Germinal center (tissue), 1 donor: Measurements from ENCODE around the gene CPT1A.

ENCODE experiments used
- DNase-seq: peaks from one replicate; pipeline ENCODE4 v3.0.0; 2012; ENCODE audit warnings: mixed read lengths, low spot score

CPT1A gene

DNA sequence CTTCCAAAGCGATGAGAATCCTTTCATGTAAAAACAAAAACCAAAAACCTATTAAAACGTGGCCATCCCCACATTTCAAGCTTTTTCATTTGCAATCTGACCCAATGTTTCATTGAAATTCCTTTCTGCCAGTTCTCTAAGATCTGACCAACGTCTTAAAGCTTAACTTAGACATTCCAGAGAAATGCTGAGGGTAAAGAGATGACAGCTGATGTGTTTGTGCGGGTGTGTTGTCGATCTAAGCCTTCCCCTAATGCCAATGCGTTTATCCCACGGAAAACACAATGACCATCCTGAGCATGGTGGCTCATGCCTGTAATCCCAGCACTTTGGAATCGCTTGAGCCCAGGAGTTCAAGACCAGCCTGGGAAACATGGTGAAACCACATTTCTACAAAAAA is 84.0 kb downstream of the CPT1A start:
- no peak for DNase-seq

DNA sequence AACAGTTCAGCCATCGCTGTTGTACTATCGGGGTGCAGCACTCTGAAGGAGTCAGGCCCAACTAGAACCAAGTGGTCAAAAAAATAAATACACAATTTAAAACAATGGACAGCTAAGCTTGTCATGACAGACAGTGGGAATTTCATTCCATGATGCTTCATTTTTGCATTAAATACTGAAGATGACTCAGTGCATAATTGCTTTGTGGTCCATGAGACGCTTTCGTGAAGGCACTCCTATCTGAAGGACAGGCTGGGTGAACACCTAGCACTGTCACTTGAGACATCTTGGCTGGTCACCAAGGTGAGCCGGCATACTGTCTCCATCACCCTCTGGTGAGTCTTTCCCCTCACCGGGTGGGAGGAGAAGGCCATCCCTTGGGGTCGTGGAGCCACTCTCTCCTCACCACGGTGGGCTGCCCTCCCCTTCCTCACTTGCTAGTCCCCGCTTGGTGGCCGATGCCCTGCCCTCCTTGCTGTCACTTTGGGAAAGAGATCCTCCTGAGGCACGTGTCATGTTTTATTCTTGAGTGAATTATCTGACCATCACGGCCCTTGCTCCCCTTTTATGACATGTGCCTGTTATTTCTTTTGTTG is 85.4 kb downstream of the CPT1A start:
- no peak for DNase-seq

DNA sequence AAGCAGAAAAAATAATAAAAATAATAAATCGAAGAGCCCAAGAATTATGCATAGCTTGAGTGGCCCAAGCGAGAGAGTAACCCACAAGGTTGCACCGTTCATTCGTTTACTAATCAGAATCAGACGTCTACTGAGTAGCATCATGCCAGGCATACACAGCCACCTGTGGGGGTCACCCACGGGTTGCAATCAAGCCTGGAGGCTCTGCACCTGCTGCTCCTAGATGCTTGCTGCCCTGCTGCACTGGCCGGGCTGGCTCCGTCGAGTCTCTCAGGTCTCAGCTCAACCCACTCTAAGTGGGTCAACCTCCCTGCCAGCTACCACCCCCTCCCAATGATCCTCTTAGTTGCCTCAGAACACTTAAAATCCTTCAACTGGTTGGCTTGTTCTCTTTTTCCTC is 88.4 kb downstream of the CPT1A start:
- DNase-seq, result peak; percentile 8

DNA sequence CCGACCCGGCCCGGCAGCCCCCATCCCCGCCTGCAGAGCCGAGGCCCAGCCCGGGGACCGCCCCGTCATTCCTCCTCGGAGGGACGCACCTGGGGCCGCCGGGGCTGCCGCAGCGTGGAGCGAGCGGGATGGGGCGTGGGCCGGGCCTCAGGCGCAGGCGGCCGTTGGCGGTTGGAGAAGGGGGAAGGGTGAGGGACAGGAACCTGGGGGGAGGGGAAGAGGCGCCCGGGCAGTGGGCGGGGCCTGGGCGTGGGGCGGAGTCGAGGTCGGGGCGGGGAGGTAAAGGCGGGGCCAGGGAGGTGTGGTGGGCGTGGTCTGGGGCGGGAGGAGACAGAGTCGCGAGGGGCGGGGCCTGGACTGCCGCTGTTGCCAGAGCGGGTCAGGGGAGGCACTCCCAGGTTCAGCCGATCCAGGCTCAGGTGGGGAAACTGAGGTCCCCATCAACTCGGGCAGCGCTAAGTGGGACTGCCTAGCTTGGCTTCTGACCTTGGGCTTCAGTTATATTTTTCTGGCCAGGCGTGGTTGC is 90.3 kb downstream of the CPT1A start, which contains the start of gene TESMIN:
Gene TESMIN, minus strand, starts transcription at position 190 of the 526 bp plus-strand sequence. CDS start 860 bp downstream, outside the sequence.
- DNase-seq, result peak; percentile 98

DNA sequence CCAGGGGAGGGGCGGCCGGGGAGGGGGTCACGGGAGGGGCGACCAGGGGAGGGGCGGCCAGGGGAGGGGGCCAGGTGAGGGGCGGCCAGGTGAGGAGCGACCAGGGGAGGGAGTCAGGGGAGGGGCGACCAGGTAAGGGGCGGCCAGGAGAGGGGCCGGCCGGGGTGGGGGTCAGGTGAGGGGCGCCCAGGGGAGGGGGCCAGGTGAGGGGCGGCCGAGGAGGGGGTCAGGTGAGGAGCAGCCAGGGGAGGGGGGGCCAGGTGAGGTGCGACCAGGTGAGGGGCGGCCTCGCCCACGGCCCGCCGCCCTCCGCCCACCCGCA is 90.8 kb downstream of the CPT1A start:
- peak; percentile 7 for DNase-seq

DNA sequence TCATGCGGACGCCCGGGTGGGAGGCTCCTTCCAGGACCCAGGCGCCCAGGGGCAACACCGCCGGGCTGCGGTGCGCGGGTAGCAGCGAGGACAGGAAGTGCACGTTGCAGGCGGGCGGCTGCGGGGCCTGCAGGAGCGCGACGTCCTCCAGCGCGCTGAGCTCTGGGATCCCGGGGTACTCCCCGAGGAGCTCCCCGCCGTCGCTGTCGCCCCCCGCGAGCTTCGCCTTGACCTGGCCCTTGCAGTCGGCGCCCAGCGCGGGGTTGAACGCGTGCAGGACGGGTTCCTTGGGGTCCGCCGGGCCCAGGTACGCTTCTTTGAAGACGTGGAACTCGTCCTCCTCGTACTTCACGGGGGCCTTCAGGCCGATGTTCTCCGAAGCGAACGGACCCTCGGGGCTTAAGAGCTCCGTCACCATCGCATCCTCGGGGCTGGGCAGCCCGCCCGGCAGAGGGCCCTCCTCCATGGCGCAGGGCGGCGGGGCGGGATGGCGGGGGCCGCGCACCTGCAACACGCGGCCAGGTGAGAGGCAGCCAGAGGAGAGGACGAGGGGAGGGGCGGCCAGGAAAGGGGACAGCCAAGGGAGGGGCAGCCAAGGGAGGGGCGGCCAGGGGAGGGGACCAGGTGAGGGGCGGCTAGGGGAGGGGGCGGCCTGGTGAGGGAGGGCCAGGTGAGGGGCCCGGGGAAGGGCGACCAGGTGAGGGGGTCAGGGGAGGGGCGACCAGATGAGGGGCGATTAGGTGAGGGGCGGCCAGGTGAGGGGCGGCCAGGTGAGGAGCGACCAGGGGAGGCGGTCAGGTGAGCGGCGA is 91.3 kb downstream of the CPT1A start:
- peak; percentile 29 for DNase-seq

DNA sequence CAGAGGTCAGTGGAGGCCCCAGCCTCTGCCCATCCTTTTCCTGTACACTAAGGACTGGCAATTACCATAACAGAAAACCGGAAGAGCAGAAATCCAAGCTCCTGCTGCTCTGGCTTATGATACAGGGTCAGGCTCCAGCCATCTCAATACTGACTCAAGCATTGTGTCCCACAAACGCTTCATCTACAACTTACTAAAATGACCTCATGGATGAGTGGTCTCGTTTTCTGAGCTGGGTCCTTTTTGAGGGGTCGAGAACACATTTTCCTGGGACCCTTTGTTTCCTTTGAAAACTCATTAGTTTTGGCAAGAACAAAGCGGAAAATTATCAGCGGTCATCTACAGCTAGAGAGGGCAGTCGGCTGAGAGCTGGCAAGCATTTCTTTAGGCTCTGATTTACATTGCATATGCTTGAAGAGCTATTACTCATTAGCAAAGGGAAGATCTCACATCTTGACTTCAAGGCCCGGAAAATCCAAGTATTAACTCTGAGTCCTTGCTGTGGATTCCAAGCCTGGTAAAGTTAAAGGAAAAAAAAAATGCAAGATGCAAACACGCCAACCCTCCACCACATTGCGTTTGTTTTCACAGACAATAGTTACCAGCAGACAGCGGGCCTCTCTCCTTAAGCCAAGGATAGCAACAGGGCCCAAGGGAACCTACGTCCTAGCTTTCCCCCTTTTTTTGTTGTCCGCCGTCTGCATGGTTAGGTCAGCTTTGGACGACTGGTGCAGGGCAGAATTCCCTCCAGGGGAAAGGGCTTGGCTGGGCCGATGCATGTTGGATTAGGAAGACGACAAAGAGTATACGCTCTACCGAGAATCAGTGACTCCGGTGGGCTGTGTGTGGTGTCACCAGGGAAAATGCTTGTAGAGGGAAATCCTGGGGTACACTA is 92.2 kb downstream of the CPT1A start:
- no peak for DNase-seq

DNA sequence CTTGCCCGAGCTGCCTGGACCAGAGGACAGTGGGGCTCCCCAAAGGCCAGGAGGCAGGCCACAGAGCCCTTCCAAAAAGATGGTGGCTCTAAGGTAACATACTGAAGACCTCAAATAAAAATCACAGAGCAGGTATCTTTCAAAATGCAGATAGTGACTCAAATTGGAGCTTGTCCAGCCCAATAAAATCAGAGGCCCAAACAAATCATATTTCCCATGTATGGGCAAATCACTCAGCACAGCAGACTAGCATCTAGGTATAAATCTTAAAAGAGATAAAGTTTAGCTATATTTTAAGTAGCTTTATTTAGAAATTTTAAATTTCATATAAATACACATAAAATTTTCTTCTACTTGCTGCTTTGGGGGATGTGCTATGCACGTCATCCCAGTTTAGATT is 93.7 kb downstream of the CPT1A start:
- no peak for DNase-seq

DNA sequence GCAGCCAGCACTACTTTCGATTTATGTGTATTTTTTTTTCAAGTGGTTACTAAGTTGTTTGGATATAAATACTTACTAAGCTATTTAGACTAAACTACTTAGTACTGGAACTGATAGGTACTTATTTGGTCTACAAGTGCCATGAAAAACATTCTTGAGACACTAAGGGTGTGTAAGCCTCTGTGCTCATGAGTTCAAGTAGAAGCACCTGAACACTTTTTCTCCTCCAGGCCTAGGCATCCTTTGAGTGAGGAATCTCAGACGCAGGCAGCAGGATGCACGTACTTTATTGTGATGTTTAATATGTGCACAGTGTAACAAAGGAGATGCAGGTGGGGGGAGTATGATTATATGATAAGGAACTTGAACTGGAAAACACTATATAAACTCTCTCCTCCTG is 98.2 kb downstream of the CPT1A start:
- no peak for DNase-seq

DNA sequence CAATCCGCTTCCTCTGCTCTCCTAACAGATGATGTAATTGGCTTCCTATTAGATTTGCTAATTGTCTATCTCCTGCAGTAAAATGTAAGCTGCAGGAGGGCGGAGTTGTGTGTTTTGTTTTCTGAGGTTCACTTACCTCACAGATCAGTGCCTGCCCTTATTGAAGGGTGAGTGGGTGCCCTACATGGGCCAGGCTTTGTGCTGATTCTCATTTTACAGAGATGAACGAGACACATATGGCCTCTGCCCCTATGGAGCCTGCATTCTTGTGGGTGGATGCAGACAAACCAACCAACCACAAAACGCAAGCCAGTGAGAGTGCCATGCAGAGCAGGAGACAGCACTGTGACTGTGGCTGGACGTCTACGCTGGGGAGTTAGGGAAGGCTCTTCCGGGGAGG is 100.3 kb downstream of the CPT1A start:
- no peak for DNase-seq

DNA sequence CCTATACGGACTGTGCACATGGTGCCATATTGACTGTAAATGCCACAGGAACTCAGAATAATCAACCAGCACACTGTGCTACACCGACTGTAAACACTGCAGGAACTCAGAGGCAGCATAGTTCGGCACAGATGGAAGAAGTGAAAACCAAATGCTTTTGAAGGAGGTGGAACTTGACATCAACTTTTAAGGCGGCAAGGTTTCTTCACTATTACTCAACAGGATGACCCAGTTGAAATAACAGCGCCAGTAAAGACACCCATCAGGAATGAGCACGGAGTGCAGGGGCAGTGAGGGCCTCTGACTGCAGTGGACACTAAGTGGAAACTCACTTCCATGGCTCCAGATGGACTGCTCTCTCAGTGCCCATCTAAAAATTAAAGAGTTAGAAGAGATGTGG is 106.1 kb downstream of the CPT1A start:
- no peak for DNase-seq

DNA sequence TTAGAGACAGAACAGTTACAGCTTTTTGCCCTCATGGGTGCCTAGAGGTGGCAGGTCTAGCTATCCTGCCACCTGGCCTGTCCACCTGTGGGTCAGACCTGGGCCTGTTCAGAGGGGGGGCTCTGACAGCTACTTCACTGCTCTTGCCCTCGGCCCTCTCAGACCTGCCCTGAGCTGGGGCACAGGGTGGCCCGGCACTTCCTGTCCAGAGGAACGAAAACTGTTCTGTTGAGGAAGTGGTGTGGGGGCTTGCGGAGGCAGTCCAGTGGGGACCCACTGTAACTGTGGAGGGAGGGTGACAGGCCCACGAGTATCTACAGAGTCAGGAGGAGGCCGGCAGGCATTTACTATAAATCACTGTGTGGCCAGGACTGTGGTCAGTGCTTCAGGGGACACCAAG is 106.6 kb downstream of the CPT1A start:
- DNase-seq, result no peak

DNA sequence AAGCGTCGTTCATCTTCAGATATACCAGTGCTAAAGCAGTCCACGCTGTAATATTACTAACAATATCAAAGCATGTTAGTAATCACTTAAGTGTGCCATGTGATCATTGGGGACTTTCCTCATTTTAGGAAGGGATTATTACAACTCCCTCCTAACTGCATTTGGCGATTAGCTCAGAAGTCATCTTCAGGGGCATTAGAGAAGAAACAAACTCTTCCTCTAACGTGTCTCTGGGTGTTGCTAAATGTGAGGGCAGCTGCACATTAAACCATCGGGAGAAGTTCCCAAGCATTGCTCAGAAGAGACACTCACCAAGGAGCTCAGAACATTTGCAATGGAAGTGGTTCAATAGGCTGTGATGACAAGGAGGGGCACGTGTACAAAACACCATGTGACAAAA is 107.6 kb downstream of the CPT1A start:
- DNase-seq, result no peak

DNA sequence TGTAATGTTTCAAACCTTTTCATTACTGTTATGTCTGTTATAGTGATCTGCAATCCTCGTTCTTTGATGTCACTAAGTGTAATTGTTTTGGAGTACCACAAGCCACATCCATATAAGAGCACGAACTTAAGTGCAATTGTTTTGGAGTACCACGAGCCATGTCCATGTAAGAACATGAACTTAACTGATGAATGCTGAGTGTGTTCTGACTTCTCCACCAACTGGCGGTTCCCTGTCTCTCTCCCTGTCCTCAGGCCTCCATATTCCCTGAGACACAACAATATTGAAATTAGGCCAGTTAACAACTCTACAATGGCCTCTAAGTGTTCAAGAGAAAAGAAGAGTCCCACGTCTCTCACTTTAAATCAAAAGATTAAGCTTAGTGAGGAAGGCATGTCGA is 113.9 kb downstream of the CPT1A start:
- no peak for DNase-seq

DNA sequence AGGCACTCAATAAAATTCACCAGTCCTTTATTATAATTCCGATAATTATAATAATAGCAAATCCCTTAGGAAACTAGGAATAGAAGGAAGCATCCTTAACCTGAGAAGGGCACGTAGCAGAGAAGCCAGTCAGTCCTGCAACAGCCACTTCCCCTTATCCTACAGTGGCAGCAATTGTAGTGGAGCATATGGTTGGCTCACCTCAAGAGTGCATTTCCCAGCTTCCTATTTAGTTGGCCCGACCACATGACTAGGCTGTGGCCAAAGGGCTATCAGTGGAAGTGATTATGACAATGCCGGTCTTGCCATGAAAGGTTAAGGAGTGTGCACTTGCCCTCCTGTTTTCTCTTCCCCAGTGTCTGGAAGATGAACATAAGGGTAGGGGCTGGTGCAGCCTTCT is 117.4 kb downstream of the CPT1A start:
- no peak for DNase-seq

DNA sequence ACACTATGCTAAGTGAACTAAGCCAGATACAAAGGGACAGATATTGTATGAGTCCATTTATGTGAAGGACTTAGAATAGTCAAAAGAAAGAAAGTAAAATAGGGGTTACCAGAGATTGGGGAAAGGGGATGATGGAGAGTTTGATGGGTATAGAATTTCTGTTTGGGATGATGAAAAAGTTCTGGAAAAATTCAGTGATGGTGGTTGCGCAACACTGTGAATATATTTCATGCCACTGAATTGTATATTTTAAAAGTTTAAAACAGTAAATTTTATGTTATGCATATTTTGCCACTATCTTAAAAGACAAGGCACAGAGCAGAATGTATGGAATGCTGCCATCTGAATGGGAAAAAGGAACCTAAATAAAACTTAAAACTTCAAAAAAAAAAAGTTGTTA is 119.6 kb downstream of the CPT1A start:
- no peak for DNase-seq

DNA sequence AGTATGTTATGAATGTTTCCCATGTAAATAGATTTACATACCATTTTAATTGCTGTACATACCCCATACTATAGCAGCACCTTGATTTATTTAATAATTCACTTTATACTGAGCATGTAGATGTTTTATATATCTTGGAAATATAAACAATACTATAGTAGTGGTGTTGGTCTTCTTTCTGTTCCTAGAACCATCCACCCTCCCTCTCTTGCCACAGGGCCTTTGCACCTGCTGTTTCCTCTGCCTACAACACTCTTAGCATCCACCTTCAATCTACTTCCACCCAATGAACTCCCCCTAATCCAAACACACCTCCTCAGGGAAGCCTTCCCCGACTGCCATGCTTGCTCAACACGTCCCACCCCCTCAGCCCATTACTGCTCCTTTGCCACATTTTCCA is 120.6 kb downstream of the CPT1A start:
- no peak for DNase-seq

DNA sequence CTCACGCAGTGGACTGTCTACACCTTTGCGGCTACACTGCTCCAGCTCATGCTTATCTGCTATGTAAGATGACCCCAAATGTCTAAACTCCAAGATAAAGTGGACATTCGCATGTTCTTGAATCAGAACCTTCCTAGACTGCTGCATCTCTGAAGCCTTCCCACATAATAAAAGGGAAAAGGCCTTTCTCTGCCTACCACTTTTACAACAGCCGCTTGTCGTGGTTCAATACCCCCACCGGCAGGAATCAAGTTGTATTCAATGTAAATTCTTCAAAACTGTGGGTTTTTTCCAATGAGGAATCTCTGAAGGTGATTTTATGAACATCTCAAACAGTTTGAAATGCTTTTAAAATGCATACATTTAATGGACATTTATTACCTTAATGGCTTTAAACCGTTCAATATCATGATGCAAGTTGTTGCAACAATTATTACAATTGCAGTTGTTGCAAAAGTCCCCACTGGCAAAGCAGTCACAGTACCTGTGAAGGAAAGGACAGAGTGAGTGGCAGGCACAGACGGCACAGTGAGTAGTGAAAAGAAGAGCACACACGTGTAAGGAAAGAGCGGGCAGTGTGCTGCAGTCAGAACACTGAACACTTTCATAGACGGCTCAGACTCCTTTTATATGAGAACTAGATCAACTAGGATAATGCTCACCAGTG is 126.1 kb downstream of the CPT1A start:
- DNase-seq, result no peak

DNA sequence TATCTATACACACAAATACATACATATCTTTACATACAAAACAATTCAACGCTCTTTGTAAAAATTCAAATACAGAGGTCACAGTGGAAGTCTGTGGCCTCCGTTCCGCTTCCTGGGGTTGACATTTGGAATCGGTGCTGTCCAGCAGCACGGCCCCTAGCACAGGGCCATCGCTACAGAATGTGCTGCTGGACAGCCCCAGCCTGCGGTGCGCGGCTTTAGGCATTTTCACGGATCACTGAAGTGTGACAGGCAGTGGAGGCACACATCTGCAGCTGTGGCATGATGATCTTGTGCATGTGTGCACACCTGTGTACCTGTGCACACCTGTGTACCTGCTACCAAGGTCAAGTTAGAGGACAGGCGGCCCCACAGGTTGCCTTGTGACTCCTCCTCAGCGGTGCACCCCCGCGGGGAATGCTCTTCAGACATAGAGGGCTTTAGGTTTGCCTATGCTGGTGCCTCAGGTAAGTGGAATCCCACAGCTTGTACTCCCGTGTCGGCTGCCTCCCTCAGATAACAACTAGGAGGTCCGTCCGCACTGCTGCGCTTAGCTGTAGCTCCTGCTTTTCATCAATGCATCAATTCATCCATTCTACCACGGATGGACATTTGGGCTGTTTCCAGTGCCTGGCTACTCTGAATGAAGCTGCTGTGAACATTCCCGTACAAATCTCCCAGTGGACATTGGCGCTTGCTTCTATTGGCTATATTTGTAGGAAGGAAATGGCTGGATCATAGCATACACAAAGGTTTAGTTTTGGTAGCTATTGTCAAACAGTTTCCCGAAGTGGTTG is 127.5 kb downstream of the CPT1A start:
- DNase-seq, result no peak

DNA sequence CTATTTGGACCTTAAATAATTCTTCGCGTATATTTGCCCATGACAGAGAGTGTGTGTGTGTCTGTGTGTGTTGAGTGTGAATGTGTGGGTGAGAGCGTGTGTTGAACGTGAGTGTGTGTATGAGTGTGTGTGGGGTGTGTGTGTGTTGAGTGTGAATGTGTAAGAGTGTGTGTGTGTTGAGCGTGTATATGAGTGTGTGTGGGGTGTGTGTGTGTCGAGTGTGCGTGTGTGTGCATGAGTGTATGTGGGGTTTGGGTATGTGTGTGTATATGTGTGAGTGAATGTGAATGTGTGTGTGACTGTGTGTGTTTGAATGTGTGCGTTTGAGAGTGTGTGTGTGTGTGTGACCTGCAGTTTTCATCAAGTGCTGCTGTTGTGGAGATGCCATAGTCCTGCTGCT is 130.6 kb downstream of the CPT1A start:
- DNase-seq, result no peak

DNA sequence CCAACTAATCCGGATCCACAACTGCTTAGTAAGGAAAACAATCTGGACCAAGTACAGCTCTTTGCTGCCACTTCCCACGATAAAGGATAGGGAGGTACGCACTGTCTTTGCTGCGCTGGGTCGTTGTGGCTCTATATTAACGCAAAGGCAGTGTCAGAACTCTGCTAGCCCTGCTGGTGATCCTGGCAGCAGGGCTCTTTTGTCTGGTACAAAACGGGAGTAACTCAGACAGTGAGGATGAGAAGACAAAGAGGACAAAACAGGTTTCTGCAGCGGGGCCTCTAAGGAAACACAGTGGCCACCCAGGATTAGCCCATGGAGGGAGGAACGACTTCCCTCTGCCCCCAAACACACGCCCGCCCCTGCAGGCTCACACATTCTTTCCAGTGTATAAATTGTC is 131.3 kb downstream of the CPT1A start:
- DNase-seq, result no peak
